WTC11 (cell line): ENCODE results near the gene LTBP4.

Experiments used
- ATF3 ChIP-seq: sonication (generic); formaldehyde crosslinking; conservative IDR thresholded peaks from 2 replicates; pipeline ENCODE4 v1.8.1; 2022; ENCODE audit warnings: mild to moderate bottlenecking, missing genetic modification reagents
- CTCF ChIP-seq: fragments of 200-600 bp; IDR thresholded peaks from 2 replicates; pipeline ENCODE4 v1.8.0; 2022; ENCODE audit warnings: antibody characterized with exemption
- TF ChIP-seq, protein P1 (sequence below): sonication (generic); formaldehyde crosslinking; IDR thresholded peaks from 2 replicates; pipeline ENCODE4 v1.8.1; 2023; ENCODE audit warnings: mild to moderate bottlenecking, missing genetic modification reagents, borderline replicate concordance
- TF ChIP-seq, protein P2 (sequence below): sonication (generic); formaldehyde crosslinking; IDR thresholded peaks from 2 replicates; pipeline ENCODE4 v1.8.1; 2023; ENCODE audit warnings: mild to moderate bottlenecking, missing genetic modification reagents
- TF ChIP-seq, protein P3 (sequence below): sonication (generic); formaldehyde crosslinking; IDR thresholded peaks from 2 replicates; pipeline ENCODE4 v1.8.1; 2022; ENCODE audit warnings: mild to moderate bottlenecking, missing genetic modification reagents, moderate library complexity, borderline replicate concordance
- TF ChIP-seq, protein P4 (sequence below): sonication (generic); formaldehyde crosslinking; IDR thresholded peaks from 2 replicates; pipeline ENCODE4 v1.8.0; 2022; ENCODE audit warnings: mild to moderate bottlenecking, missing genetic modification reagents

DNA sequence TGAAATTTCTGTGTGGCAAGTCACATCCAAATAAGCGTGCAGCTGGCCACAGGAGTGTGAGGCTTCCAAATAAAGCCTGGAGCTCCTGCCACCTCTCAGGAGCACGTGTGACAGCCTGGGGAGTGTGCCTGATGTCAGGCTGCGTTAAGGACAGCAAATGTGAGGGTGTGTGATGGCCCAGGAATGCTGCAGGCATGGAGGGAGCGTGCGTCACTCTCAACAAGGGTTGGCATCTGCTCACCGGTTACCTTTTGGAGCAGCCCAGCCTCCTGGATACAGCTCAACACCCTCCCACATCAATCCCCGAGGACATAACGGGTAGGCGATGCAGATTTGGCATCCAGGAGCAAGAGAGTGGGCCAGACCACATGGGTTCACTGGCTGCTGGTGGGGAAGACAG is 70.2 kb downstream of the LTBP4 start:
- TF ChIP-seq CTCF (no peak), ATF3 (CRISPR knock-in tag) (no peak)
- TF ChIP-seq, protein P1, sequence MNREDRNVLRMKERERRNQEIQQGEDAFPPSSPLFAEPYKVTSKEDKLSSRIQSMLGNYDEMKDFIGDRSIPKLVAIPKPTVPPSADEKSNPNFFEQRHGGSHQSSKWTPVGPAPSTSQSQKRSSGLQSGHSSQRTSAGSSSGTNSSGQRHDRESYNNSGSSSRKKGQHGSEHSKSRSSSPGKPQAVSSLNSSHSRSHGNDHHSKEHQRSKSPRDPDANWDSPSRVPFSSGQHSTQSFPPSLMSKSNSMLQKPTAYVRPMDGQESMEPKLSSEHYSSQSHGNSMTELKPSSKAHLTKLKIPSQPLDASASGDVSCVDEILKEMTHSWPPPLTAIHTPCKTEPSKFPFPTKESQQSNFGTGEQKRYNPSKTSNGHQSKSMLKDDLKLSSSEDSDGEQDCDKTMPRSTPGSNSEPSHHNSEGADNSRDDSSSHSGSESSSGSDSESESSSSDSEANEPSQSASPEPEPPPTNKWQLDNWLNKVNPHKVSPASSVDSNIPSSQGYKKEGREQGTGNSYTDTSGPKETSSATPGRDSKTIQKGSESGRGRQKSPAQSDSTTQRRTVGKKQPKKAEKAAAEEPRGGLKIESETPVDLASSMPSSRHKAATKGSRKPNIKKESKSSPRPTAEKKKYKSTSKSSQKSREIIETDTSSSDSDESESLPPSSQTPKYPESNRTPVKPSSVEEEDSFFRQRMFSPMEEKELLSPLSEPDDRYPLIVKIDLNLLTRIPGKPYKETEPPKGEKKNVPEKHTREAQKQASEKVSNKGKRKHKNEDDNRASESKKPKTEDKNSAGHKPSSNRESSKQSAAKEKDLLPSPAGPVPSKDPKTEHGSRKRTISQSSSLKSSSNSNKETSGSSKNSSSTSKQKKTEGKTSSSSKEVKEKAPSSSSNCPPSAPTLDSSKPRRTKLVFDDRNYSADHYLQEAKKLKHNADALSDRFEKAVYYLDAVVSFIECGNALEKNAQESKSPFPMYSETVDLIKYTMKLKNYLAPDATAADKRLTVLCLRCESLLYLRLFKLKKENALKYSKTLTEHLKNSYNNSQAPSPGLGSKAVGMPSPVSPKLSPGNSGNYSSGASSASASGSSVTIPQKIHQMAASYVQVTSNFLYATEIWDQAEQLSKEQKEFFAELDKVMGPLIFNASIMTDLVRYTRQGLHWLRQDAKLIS = no peak
- TF ChIP-seq, protein P2, sequence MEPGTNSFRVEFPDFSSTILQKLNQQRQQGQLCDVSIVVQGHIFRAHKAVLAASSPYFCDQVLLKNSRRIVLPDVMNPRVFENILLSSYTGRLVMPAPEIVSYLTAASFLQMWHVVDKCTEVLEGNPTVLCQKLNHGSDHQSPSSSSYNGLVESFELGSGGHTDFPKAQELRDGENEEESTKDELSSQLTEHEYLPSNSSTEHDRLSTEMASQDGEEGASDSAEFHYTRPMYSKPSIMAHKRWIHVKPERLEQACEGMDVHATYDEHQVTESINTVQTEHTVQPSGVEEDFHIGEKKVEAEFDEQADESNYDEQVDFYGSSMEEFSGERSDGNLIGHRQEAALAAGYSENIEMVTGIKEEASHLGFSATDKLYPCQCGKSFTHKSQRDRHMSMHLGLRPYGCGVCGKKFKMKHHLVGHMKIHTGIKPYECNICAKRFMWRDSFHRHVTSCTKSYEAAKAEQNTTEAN (CRISPR knock-in tag) = no peak
- TF ChIP-seq, protein P3, sequence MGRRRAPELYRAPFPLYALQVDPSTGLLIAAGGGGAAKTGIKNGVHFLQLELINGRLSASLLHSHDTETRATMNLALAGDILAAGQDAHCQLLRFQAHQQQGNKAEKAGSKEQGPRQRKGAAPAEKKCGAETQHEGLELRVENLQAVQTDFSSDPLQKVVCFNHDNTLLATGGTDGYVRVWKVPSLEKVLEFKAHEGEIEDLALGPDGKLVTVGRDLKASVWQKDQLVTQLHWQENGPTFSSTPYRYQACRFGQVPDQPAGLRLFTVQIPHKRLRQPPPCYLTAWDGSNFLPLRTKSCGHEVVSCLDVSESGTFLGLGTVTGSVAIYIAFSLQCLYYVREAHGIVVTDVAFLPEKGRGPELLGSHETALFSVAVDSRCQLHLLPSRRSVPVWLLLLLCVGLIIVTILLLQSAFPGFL = no peak
- TF ChIP-seq, protein P4, sequence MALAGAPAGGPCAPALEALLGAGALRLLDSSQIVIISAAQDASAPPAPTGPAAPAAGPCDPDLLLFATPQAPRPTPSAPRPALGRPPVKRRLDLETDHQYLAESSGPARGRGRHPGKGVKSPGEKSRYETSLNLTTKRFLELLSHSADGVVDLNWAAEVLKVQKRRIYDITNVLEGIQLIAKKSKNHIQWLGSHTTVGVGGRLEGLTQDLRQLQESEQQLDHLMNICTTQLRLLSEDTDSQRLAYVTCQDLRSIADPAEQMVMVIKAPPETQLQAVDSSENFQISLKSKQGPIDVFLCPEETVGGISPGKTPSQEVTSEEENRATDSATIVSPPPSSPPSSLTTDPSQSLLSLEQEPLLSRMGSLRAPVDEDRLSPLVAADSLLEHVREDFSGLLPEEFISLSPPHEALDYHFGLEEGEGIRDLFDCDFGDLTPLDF = no peak
